ENCODE results near the gene TH. TPM values are rescaled to one million over a fixed set of nuclear protein-coding genes. Genes with fewer than 3 reads are reported as not detected.
A peak's percentile ranks its signal among the peaks of the same experiment; 100 is the strongest.

The TH gene
- polyA plus RNA-seq, 1 of the 3 experiments (the other 2 are of a cell fraction): not detected

DNA sequence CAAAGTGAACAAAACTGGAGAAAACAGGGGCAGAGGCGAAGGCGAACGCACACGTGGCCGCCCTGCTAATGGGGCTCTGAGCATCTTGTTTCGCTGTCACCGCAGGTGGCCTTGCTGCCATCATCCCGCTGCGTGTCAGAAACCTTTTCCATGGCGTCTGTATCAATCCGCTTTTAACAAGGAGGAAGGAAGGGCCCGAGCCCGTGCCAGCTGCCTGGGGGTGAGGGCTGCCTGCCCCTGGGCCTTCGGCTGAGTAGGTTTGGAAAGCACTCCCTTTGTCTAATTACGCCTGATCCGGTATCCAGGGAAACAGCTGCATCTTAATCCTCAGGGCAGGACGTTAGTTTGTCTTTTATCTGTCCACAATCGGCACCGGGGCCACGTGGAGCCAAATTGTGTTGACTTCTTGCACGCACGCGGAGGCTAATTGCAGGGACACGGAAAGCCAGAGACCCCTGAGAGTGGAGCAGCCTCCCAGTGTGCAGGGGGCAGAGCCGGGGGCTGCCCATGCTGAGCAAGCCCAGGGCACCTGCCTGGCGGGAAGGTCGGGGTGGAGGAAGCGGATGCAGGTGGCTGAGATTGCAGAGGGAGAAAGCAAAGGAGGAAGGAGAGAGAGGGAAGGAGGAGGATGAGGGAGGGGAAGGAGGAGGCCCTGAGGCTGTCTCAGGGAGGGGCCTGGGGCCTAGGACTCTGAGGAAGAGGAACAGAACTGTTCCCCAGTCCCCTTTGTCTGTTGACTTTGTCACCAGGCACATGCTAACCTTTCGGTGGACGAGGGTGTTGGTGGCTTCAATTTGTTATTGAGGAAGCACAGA is 19.2 kb upstream of the TH start:
- H3F3A ChIP-seq (replicated peaks; ENCODE audit: insufficient read depth): no peaks in the 10 kb centered on the region
- no peak overlapping the region for H3K4me3 ChIP-seq (ENCODE audit: low read depth in 2 of 2, low read length in 1 of 2)
- peak; percentile 29 for TF ChIP-seq CHD2 (IDR thresholded peaks at IDR 0.05; ENCODE audit: low read length, partially characterized antibody)
- TF ChIP-seq MXI1 (IDR thresholded peaks at IDR 0.05; ENCODE audit: low read depth, low read length): peak; percentile 79; the same call in 1 of the 2 replicates
- no peak for TF ChIP-seq RAD21 (IDR thresholded peaks at IDR 0.05; ENCODE audit: low read length)
- TF ChIP-seq, protein P1, sequence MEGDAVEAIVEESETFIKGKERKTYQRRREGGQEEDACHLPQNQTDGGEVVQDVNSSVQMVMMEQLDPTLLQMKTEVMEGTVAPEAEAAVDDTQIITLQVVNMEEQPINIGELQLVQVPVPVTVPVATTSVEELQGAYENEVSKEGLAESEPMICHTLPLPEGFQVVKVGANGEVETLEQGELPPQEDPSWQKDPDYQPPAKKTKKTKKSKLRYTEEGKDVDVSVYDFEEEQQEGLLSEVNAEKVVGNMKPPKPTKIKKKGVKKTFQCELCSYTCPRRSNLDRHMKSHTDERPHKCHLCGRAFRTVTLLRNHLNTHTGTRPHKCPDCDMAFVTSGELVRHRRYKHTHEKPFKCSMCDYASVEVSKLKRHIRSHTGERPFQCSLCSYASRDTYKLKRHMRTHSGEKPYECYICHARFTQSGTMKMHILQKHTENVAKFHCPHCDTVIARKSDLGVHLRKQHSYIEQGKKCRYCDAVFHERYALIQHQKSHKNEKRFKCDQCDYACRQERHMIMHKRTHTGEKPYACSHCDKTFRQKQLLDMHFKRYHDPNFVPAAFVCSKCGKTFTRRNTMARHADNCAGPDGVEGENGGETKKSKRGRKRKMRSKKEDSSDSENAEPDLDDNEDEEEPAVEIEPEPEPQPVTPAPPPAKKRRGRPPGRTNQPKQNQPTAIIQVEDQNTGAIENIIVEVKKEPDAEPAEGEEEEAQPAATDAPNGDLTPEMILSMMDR (IDR thresholded peaks at IDR 0.05): no peak
- peak in 1 of 2 experiments; percentile 68; a peak in 1 of 4 replicates for TF ChIP-seq EP300 (IDR thresholded peaks at IDR 0.05; ENCODE audit: borderline replicate concordance in 1 of 2, low read depth in 1 of 2, low read length in 1 of 2)
- TF ChIP-seq RCOR1 (IDR thresholded peaks at IDR 0.05; ENCODE audit: low read length): no peak
- TF ChIP-seq, protein P2, sequence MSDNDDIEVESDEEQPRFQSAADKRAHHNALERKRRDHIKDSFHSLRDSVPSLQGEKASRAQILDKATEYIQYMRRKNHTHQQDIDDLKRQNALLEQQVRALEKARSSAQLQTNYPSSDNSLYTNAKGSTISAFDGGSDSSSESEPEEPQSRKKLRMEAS (IDR thresholded peaks at IDR 0.05; ENCODE audit: low read depth): no peak
- TF ChIP-seq GATA2 (CRISPR knock-in tag; IDR thresholded peaks at IDR 0.05): peak; percentile 97
- TF ChIP-seq POLR2AphosphoS5 (IDR thresholded peaks at IDR 0.05; ENCODE audit: low read depth, low read length): no peak
- no peak for TF ChIP-seq FOSL2 (IDR thresholded peaks at IDR 0.05; ENCODE audit: borderline replicate concordance, low read depth)
- TF ChIP-seq FOXJ3 (CRISPR knock-in tag; IDR thresholded peaks at IDR 0.05): peak; percentile 91
- no peak for TF ChIP-seq SMC3 (IDR thresholded peaks at IDR 0.05; ENCODE audit: low read depth, low read length)
- TF ChIP-seq GABPA (IDR thresholded peaks at IDR 0.05; ENCODE audit: low read depth): no peak
- no peak for TF ChIP-seq EZH2phosphoT487 (IDR thresholded peaks at IDR 0.05; ENCODE audit: borderline replicate concordance, low read depth)
- no peak for TF ChIP-seq JUND (IDR thresholded peaks at IDR 0.05)
- no peak for TF ChIP-seq SIN3A (IDR thresholded peaks at IDR 0.05; ENCODE audit: borderline replicate concordance, low read depth, low read length)
- no peaks in the 10 kb centered on the region for H3K27me3 ChIP-seq (ENCODE audit: insufficient read depth)
- ChIA-PET CTCF (interaction anchor here (1.0 to 5.7 kb wide), 2 partner anchors 229 to 254 kb away, joined by 3 to 138 read pairs; partner anchors contain the start of gene KCNQ1), POLR2A (interaction anchor here (0.6 kb wide), 1 partner anchor 124 kb away, joined by 4 read pairs; no protein-coding TSS in a partner anchor)
- no peaks in the 10 kb centered on the region for H3K79me2 ChIP-seq (ENCODE audit: insufficient read depth)
- H2AFZ ChIP-seq (ENCODE audit: low read depth): no peak overlapping the region
- peak overlapping the region in 1 of 2 experiments; percentile 72; a peak in 2 of 4 replicates for H3K27ac ChIP-seq (ENCODE audit: low read depth in 2 of 2, low read length in 1 of 2)
- no peak overlapping the region for H3K9ac ChIP-seq
- peak; percentile 74 for DNase-seq
- no peaks in the 10 kb centered on the region for H4K20me1 ChIP-seq (ENCODE audit: insufficient read depth)
- no peak overlapping the region for H3K4me2 ChIP-seq
- 37% methylated on average over 20 of the region's 30 CpGs for WGBS (ENCODE audit: low lambda C conversion rate)
- H3K36me3 ChIP-seq (replicated peaks in 1 of 2; ENCODE audit: control insufficient read depth in 1 of 2, insufficient read depth in 2 of 2, low read length in 1 of 2): no peaks in the 10 kb centered on the region
- H3K9me2 ChIP-seq: no peaks in the 10 kb centered on the region
- H3K9me3 ChIP-seq: no peaks in the 10 kb centered on the region
- peaks cover 0 to 57% of the 10 kb centered on the region in 2 experiments; a peak in 1 of 4 replicates for H3K4me1 ChIP-seq (ENCODE audit: control insufficient read depth in 1 of 2, insufficient read depth in 2 of 2, low read depth in 1 of 2, low read length in 1 of 2)
